Astrocyte (in vitro differentiated cells and primary cell): ENCODE data around the gene TMEM238.

Experiments used
- CTCF ChIP-seq: IDR thresholded peaks from 2 replicates; pipeline ENCODE4 v1.5.1; 2011; ENCODE audit warnings: low read depth, mild to moderate bottlenecking, inconsistent platforms, low read length, moderate library complexity; ENCODE audit not compliant: insufficient read depth
- EZH2 ChIP-seq: IDR thresholded peaks from 2 replicates; pipeline ENCODE4 v1.6.1; 2012; ENCODE audit warnings: mild to moderate bottlenecking, low read length, inconsistent platforms; ENCODE audit not compliant: insufficient read depth

- TF ChIP-seq CTCF (no peak), EZH2 (no peak)
Measured at GRCh38 chr19:55386493-55386971, 2.4 kb upstream of the TMEM238 start.
